NT2/D1 (cell line): ENCODE data around the gene RORB.

Source experiments
- DNase-seq: peaks from one replicate; pipeline ENCODE4 v3.0.0-alpha.2; 2011; ENCODE audit warnings: low read depth, low spot score
- H3K27me3 ChIP-seq: 2 replicates; pipeline ENCODE4 v1.6.0; 2011; ENCODE audit warnings: mild to moderate bottlenecking; ENCODE audit not compliant: insufficient read length, insufficient read depth
- H3K36me3 ChIP-seq: 2 replicates; pipeline ENCODE4 v1.6.1; 2011; ENCODE audit warnings: mild to moderate bottlenecking, low read length, mixed read lengths; ENCODE audit not compliant: insufficient read depth, insufficient read length
- H3K4me1 ChIP-seq: 2 replicates; pipeline ENCODE4 v1.5.1; 2011; ENCODE audit not compliant: insufficient read depth, insufficient read length
- H3K4me3 ChIP-seq: 2 replicates; pipeline ENCODE4 v1.5.1; 2011; ENCODE audit warnings: low read depth; ENCODE audit not compliant: insufficient read length
- H3K9ac ChIP-seq: 2 replicates; pipeline ENCODE4 v1.6.0; 2011; ENCODE audit warnings: low read depth; ENCODE audit not compliant: insufficient read length
- H3K9me3 ChIP-seq: 2 replicates; pipeline ENCODE4 v1.5.1; 2011; ENCODE audit warnings: mild to moderate bottlenecking, low read length; ENCODE audit not compliant: insufficient read depth
- SUZ12 ChIP-seq: IDR thresholded peaks from 2 replicates; pipeline ENCODE4 v1.6.1; 2011; ENCODE audit not compliant: insufficient read length, insufficient read depth; ENCODE audit errors: extremely low read depth
- YY1 ChIP-seq: IDR thresholded peaks from 2 replicates; pipeline ENCODE4 v1.6.1; 2011; ENCODE audit not compliant: insufficient read length, insufficient read depth
- ZNF274 ChIP-seq: IDR thresholded peaks from 2 replicates; pipeline ENCODE4 v1.6.1; 2011; ENCODE audit warnings: mild to moderate bottlenecking, low read depth, low read length

RORB gene

GRCh38 chr9:74598874-74599273, 101.7 kb downstream of the RORB start:
- H3K4me1 ChIP-seq: no peaks in the 10 kb centered on the region
- no peaks in the 10 kb centered on the region for H3K36me3 ChIP-seq
- TF ChIP-seq SUZ12 (no peak), YY1 (no peak), ZNF274 (no peak)
- H3K27me3 ChIP-seq: no peaks in the 10 kb centered on the region
- no peak overlapping the region for H3K9ac ChIP-seq
- H3K4me3 ChIP-seq: no peak overlapping the region
- H3K9me3 ChIP-seq: no peaks in the 10 kb centered on the region
- DNase-seq: no peak

- TF ChIP-seq YY1 (no peak), SUZ12 (no peak), ZNF274 (no peak)
- H3K9me3 ChIP-seq: no peaks in the 10 kb centered on the region
- no peaks in the 10 kb centered on the region for H3K27me3 ChIP-seq
- no peak for DNase-seq
- no peak overlapping the region for H3K9ac ChIP-seq
- no peaks in the 10 kb centered on the region for H3K36me3 ChIP-seq
- H3K4me1 ChIP-seq: no peaks in the 10 kb centered on the region
- no peak overlapping the region for H3K4me3 ChIP-seq
These were observed 112.7 kb downstream of the RORB start for GRCh38 chr9:74609671-74610405.

- Histone ChIP-seq H3K36me3 (no peaks in the 10 kb centered on the region), H3K9me3 (no peaks in the 10 kb centered on the region), H3K9ac (no peak overlapping the region), H3K27me3 (no peaks in the 10 kb centered on the region), H3K4me3 (no peak overlapping the region), H3K4me1 (no peaks in the 10 kb centered on the region)
- TF ChIP-seq ZNF274: no peak
- TF ChIP-seq SUZ12: no peak
- no peak for TF ChIP-seq YY1
- DNase-seq: no peak
These were observed 113.5 kb downstream of the RORB start for GRCh38 chr9:74610523-74611061.

DNA sequence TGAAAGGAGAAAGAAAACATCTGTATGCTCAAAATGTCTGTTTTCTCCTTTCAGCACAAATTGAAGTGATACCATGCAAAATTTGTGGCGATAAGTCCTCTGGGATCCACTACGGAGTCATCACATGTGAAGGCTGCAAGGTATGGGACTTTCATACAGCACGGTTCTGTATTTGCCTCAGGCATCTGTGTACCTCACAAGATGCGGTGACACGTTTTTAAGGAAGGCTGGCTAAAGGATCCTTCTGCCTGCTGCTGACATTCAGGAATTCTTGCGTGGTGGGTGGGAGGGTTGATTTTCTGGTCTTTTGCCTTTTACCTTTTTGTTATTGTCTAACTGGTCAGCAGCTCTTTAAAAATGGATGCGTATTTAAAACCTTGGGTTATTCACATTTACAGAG, 133.1 kb downstream of the RORB start:
- H3K4me1 ChIP-seq: no peaks in the 10 kb centered on the region
- no peak for TF ChIP-seq YY1
- H3K9me3 ChIP-seq: no peaks in the 10 kb centered on the region
- no peaks in the 10 kb centered on the region for H3K36me3 ChIP-seq
- no peaks in the 10 kb centered on the region for H3K27me3 ChIP-seq
- no peak for DNase-seq
- H3K4me3 ChIP-seq: no peak overlapping the region
- no peak overlapping the region for H3K9ac ChIP-seq

DNA sequence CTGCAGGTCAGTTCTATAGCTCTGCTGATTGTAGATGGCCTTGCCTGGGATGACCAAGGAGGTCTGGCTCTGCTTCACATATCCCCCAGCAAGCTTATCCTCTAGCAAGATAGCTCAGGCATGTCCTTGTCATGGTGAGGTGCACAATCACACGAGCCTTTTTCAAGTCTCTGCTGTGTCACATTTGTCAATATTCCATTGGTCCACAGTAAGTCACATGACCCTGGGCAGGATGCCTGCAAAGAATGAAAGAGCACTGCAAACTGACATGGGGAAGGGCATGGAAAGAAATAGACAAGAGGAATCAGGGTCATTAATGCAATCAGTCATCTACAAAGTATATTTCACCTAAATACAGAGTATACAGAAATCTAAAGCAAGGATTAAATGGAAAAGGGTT, 142.0 kb downstream of the RORB start:
- Histone ChIP-seq H3K36me3 (no peaks in the 10 kb centered on the region), H3K9me3 (no peaks in the 10 kb centered on the region), H3K27me3 (no peaks in the 10 kb centered on the region), H3K9ac (no peak overlapping the region), H3K4me3 (no peak overlapping the region), H3K4me1 (no peaks in the 10 kb centered on the region)
- DNase-seq: no peak
- no peak for TF ChIP-seq SUZ12
- TF ChIP-seq ZNF274: no peak
- no peak for TF ChIP-seq YY1

DNA sequence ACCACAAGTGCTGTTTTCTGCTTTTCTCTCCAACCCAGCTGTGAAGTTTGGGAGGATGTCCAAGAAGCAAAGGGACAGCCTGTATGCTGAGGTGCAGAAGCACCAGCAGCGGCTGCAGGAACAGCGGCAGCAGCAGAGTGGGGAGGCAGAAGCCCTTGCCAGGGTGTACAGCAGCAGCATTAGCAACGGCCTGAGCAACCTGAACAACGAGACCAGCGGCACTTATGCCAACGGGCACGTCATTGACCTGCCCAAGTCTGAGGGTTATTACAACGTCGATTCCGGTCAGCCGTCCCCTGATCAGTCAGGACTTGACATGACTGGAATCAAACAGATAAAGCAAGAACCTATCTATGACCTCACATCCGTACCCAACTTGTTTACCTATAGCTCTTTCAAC, 145.2 kb downstream of the RORB start:
- Histone ChIP-seq H3K4me3 (no peak overlapping the region), H3K27me3 (no peaks in the 10 kb centered on the region), H3K36me3 (no peaks in the 10 kb centered on the region), H3K9ac (no peak overlapping the region), H3K4me1 (no peaks in the 10 kb centered on the region), H3K9me3 (no peaks in the 10 kb centered on the region)
- TF ChIP-seq YY1: no peak
- no peak for TF ChIP-seq ZNF274
- no peak for TF ChIP-seq SUZ12
- no peak for DNase-seq

GRCh38 chr9:74643303-74643923, 146.3 kb downstream of the RORB start:
- Histone ChIP-seq H3K4me3 (no peak overlapping the region), H3K27me3 (no peaks in the 10 kb centered on the region), H3K9me3 (no peaks in the 10 kb centered on the region), H3K36me3 (no peaks in the 10 kb centered on the region), H3K4me1 (no peaks in the 10 kb centered on the region), H3K9ac (no peak overlapping the region)
- no peak for DNase-seq
- TF ChIP-seq ZNF274 (no peak), SUZ12 (no peak), YY1 (no peak)
